GM12891 (cell line): ENCODE results near the gene FNBP1.

ENCODE experiments used
- PAX5 ChIP-seq: IDR thresholded peaks from 2 replicates; pipeline ENCODE4 v1.6.1; 2011; ENCODE audit warnings: low read length, moderate library complexity, mild to moderate bottlenecking; ENCODE audit not compliant: insufficient read depth, severe bottlenecking
- POLR2A ChIP-seq: IDR thresholded peaks from 2 replicates; pipeline ENCODE4 v1.6.1; 2011; ENCODE audit warnings: low read depth, low read length, control low read depth
- POLR2AphosphoS5 ChIP-seq: IDR thresholded peaks from 2 replicates; pipeline ENCODE4 v1.6.1; 2011; ENCODE audit warnings: low read depth, low read length, control low read depth
- TAF1 ChIP-seq: IDR thresholded peaks from 2 replicates; pipeline ENCODE4 v1.6.1; 2011; ENCODE audit warnings: low read depth, low read length, control low read depth

GRCh38 chr9:130017076-130017475 lies 25.9 kb downstream of the FNBP1 start:
- no peak for TF ChIP-seq PAX5
- no peak for TF ChIP-seq POLR2A
- no peak for TF ChIP-seq POLR2AphosphoS5
- no peak for TF ChIP-seq TAF1
